ENCODE data around the gene LATS1.
A peak's percentile ranks its signal among the peaks of the same experiment; 100 is the strongest.
"Not testable (repeated sequence)": the region's sequence is repeated elsewhere in the genome, so short reads cannot be mapped to it uniquely, and the experiment has no call there.

The LATS1 gene

DNA sequence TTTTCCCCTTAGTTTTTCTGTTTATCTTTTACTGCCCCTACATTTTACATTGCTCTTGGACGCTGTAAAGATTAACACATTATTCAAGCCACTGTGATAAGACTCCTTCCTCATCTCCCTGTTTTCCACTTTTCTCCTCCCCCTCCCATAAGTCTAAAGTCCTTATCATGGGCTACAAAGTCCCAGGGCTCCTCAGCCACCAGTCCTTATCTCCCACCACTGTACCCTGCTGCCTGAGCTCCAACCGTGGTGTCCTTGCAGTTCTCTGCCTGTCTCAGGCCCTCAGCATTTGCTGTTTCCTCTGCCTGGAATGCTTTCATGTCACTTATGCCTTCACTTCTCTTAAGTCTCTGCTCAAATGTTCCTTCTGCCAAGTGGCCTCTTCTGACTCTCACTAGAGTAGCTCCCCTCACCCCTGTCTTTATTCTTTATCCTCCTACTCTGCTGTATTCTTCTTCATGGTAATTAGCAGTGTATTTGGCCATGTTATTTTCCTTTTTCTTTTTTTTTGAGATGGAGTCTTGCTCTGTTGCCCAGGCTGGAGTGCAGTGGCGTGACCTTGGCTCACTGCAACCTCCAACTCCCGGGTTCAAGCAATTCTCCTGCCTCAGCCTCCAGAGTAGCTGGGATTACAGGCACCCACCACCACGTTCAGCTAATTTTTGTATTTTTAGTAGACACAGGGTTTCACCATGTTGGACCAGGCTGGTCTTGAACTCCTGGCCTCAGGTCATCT lies 10.8 kb upstream of the LATS1 start:
- DNase-seq = no peak

- no peak for DNase-seq
Measured at GRCh38 chr6:149727793-149728498, 10.0 kb upstream of the LATS1 start.

- DNase-seq = no peak
Measured at GRCh38 chr6:149725785-149726184, 7.9 kb upstream of the LATS1 start.

GRCh38 chr6:149723771-149724417 lies 6.0 kb upstream of the LATS1 start:
- DNase-seq = peak; percentile 55

DNA sequence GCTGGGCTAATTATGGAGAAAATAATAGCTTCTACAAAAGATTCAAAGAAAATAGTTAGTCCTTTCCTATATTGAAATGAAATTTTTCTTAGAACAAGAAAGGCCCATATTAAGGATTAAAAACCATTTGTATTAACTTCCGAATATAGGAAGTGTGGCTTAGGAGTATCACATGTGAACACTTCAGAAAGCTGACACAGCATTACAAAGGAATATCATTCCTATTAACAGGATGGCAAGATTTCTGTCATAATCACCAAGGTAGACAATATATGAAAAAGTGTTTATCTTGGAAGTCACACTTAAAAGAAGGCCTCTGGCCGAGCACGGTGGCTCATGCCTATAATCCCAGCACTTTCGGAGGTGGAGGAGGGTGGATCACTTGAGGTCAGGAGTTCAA lies 5.4 kb upstream of the LATS1 start:
- no peak for DNase-seq

GRCh38 chr6:149719531-149719930 lies 1.6 kb upstream of the LATS1 start:
- no peak for DNase-seq

- DNase-seq = no peak
Measured at GRCh38 chr6:149717255-149717587, 680 bp downstream of the LATS1 start.

DNA sequence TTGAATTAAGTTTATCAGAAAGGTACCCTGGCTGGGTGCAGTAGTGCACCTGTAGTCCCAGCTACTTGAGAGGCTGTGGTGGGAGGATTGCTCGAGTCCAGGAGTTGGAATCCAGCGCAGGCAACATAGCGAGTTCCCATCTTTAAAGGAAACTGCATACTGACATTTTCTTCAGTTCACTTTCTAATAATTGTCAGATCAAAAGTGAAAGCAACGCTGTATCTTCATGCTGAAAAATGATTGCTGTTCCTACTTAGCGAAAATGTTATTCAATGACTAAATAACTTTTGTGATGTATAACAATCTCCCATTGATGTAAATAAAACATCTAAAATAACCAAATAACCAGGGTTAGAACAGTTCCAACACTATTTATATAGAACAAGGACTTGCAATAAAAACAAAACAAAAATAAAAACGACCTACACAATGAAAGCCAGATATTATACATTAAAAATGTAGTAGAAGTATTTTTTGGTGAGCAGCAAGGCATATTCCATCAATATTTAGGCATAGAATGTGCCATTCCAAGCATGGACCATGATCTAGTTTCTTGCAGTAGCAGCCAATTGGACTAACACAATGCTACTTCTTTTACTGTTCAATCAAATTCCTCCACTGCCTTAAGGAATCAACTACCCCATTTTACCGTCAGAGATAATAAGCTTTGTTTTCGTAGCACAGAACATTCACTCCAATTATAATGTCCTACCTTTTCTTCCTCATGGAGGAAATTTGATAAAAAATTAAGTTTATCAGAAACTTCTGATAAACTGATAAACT lies 1.5 kb downstream of the LATS1 start:
- DNase-seq = no peak

DNA sequence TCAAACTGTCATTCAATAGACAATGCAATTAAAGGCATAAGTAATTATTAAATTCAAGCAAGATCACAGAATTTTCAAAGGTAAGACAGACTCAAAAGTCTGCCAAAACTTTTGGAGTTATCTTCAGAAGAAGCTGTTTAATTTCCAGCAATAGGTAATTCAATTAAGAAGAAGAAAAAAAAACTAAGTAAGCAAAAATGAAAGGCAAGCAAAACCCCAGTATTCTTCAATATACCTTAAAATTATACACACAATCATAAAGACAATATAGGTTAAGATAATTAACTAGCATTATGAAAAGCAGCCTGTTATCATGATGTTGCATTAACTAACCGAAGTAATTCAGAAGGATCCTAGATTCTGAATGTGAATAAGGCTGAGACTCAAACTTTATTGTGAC lies 3.5 kb downstream of the LATS1 start:
- DNase-seq = no peak

DNA sequence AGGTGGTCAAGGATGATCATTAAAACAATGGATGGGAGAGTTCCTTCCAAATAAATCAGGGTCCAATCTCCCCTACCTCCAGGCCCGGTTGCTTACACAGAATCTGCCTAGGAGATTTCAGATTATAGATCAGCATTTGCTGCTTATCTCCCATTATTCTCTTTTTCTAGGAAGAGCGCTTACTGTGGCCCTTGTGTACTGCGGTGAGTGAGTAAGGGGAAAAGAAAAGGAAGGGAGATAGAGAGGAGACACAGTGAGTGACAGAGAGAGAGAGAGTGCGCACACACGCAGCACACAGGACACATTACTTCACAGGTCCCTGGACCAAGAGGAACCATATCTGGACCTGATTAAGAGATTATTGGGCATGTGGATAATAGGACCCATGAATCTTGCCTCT lies 6.2 kb downstream of the LATS1 start:
- no peak for DNase-seq

GRCh38 chr6:149701714-149702113 lies 16.2 kb downstream of the LATS1 start:
- no peak for DNase-seq

DNA sequence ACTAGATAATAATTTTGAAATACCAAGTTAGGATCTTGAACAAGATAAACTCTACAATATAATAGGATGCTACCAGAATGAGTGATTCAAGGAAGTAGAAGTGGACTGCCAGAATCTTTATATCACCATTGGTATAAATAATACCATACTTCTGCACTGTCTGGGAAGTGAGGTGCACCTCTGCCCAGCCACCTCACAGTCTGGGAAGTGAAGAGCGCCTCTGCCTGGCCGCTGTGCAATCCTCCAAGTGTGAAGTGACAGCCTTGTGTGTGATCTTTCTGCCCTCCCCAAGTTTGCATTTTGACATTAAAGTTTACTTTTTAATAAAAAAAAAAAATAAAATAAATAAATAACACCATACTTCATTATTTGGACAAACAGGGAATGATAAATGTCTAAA lies 18.8 kb downstream of the LATS1 start:
- DNase-seq = no peak

- no peak for DNase-seq
Measured at GRCh38 chr6:149698175-149698574, 19.7 kb downstream of the LATS1 start.

DNA sequence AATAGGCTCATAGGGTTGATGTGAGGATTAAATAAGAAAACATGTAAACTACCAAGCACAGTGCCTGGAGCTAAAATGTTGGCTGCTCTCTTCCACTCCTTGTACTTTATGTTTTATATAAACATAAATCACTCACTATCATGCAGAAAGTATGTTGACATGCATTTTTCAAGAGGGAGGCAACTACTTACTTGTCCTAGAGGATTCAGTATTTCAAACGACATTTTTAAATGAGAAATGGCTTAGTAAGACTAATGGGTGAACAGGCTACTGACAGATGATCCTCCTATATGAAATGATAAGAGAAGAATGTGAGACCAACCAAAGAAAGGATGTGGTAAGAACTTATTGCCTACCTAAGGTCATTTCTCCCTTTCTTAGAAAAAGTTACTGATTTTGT lies 21.0 kb downstream of the LATS1 start:
- DNase-seq = no peak

DNA sequence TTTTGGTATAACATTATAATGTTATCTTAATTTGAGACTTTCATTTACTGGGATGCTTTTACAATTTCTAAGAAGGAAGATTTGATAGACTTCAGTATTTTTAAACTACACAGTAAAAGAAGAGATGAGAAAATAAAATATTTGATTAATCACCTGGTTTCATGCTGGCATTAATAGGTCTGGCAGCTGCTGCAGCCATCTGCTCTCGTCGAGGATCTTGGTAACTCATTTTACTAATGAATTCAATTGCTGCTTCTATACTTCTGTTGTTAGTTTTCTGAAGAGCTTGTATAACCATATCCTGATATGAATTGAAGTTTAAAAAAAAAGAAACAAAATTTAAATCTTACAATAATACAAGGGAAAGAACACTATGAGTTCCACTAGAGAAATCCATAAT lies 23.0 kb downstream of the LATS1 start:
- DNase-seq = no peak

DNA sequence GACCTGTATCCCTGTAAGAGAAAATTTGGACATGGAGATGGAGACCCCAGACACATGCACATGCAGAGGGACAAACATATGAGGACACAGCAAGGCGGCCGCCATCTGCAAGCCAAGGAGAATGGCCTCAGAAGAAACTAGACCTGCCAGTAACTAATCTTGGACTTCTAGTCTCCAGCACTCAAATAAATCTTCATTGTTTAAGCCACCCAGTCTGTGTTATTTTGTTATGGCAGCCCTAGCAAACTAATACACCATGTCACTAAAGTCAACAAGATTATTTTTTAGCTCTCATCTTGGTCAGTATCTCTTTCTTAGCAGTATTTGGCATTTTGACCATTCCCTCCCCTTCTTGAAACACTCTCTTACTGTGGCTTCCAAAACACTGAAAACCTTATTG lies 26.7 kb downstream of the LATS1 start:
- no peak for DNase-seq

- no peak for DNase-seq
Measured at GRCh38 chr6:149686230-149686629, 31.7 kb downstream of the LATS1 start.

GRCh38 chr6:149683256-149683859 lies 34.5 kb downstream of the LATS1 start:
- no peak for DNase-seq

DNA sequence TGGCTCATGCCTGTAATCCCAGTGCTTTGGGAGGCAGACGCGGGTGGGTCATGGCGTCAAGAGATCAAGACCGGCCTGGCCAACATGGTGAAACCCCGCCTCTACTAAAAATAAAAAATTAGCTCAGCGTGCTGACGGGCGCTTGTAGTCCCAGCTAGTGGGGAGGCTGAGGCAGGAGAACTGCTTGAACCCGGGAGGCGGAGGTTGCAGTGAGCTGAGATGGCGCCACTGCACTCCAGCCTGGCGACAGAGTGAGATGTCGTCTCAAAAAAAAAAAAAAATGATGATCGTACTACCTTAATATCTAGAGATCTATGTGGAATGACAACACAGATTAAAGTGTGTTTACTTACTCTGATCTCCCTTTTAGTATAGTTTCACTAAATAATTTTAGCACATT lies 36.1 kb downstream of the LATS1 start:
- not testable (repeated sequence) for DNase-seq

- no peak for DNase-seq
Measured at GRCh38 chr6:149681209-149681608, 36.7 kb downstream of the LATS1 start.

DNA sequence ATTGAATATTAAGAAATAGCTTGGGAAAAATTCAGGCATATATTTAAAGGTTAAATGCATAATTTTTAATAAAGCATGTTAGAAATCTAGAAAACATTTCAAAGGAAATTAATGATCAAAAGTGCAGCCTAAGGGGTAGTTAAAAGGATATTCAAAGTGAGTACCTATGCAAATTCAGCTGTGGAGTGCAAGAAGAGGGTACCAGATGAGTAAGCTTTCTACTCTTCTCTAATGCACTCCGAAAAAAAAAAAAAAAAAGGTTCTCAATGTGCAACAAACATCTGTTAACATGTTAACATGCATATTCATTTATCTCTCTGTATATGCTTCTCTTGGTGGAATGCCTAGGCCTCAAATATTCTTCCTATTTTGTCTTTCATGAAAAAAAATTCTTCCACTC lies 37.4 kb downstream of the LATS1 start:
- no peak for DNase-seq

DNA sequence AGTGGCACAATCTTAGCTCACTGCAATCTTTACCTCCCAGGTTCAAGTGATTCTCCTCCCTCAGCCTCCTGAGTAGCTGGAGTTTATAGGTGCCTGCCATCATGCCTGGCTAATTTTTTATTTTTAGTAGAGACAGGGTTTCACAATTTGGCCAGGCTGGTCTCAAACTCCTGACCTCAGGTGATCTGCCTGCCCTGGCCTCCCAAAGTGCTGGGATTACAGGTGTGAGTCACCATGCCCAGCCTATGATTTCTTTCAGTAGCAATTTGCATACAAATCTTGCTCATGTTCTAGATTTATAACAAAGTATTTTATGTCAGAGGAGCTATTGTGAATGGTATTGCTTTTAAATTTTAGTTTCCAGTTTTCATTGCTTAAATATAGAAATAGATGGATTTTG lies 45.6 kb downstream of the LATS1 start:
- not testable (repeated sequence) for DNase-seq

DNA sequence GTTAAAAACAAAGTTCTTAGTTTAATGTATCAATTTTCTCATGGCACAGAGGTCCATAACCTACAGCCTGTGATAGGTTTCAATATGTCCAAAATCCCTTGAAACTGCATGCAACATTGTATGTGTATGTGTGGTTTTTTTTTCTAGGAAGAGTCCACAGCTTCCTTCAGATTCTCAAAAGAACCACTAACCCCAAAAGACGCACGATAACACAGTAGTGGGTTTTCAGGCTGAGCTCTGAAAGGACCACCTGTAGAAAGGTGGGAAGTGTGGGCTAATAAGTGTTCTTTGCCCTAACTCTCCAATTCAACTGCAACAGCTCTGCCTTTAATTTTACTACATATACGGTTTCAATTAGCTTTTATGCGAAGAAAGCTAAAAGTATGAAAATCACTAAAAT lies 57.9 kb downstream of the LATS1 start:
- no peak for DNase-seq

Measured in CD4-positive, alpha-beta T cell treated with Interleukin-6 for 4 hours (primary cell).